Stimulated activated CD8-positive, alpha-beta memory T cell treated with anti-CD3 and anti-CD28 coated beads, Interleukin-15, amount 100 ng/mL, for 4 hours (primary cell): Measurements from ENCODE around the gene SLC6A15.

ENCODE experiments used
- DNase-seq, 2 donors: peaks; one replicate each; pipeline ENCODE4 v3.0.0-alpha.2; 2020; ENCODE audit warnings: low read depth in 2 of 2

Gene SLC6A15

DNA sequence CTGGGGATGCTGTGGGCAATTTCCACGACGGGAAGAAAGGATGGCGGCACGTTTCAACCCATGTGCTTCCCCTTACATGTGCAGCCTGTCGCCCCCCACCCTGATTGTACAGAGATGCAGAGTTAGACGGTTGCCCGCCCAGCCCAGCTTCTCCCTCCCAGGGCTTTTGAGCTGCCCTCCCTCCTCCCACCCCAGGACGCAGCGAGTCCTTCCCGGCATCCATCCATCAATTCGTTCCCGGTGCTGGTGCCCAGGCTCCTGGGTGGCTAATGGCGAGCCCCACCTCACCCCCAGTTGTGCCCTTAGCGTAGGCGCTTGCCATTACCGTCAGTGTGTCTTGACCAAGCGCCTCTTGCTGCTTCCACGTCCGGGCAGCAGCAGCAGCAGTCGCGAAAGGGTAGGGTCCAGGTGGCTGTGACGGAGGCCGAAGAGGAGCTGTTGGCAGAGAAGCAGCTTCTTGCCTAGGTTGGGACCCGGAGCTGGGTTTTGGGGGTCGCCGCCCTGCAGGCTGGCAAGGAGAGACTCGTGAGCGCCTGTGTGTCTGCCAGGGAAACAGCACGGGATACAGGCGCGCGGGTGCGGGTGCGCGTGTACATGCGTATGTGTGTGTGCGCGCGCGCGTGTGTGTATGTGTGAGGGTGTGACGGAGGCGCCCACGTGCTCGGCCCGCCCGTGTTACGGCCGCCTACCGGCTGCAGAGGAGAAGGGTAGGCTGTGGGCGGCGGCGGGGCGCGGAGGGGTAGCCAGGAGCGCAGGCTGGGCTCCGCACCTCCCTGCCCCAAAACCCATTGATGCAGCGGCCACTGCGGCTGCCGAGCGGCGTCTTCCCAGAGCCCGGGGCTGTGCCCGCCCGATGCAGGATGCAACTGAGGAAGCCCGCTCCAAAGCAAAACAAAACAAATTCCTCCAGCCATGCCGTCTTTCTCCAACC is at the start of gene SLC6A15:
Gene SLC6A15 (minus strand): TSS at position 602 of the 931 bp plus-strand sequence. CDS start 20,679 bp downstream, outside the sequence.
- DNase-seq, result no peak

DNA sequence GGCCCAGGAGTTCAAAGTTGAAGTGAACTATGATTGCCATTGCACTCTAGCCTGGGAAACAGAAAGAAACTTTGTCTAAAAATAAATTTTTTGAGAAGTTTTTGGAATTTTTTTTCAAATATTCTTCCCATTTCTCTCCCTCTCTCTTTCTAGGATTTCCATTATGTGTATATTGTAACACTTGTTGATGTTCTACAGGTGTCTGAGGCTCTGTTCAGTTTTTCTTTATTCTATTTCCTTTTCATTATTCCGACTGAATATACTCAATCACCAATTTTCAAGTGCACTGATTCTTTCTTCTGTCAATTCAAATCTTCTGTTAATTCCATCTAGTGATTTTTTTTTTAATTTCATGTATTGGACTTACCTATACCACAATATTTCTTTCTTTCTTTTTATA is 48.3 kb upstream of the SLC6A15 start:
- no peak for DNase-seq

DNA sequence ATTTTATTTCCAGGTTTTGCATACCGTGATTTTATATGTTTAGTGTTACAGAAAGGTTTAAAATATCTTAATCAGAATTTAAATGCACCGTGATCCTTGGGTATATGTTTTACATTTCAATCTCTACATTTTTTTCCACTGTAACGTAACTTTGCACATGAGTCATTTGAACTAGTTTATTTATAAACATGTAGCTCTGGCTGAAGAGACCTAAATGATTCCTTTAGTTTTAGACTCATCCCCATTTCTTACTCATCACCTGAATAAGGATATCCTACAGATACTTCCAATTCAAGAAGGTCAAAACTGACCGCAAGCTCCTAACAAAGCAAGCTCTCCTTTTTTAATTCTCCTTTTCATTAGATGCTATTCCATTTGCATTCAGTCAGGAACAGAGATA is 42.7 kb upstream of the SLC6A15 start:
- DNase-seq, result no peak

DNA sequence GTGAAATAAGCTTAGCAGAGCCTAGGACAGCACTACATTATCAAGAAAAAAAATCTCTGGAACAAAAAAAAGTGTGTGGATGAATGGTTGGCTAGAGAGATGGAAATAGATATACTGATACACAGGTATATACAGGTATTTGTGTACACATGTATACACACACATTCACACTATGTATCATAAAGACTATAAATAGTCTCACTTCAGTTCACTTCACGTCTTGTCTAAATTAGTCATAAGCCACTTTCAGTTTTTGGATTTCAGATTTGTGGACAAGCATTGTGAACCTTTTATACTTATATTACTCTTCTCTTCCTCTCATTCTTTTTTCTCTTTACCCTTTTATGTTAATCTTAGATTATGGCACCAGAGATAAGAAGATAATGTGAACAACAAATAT is 41.8 kb upstream of the SLC6A15 start:
- DNase-seq, result no peak

DNA sequence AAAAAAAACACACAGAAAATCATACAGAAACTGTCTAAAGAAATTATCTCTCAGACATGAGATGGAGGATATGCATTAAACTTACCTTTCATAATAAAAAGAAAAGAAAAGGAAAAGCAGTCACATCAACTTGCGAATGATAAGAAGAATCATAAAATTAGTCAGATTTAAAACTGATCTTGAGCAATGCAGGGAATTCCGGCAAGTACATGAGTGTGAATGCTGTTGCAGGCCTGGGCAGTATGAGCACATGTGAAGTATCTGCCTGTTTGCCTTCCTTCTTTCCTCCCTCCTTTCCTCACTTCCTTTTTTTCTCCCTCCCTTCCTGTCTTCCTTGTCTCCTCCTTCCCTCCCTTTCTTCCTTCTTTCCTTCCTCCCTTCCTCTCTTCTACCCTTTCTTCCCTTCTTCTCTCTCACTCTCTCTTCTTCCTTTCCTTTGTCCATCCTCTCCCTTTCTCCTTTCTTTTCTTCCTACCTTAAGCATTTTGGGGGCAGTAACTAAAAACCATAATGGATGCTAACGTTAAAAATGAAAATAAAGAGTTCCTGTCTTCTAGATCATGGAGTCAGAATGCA is 38.5 kb upstream of the SLC6A15 start:
- no peak for DNase-seq

DNA sequence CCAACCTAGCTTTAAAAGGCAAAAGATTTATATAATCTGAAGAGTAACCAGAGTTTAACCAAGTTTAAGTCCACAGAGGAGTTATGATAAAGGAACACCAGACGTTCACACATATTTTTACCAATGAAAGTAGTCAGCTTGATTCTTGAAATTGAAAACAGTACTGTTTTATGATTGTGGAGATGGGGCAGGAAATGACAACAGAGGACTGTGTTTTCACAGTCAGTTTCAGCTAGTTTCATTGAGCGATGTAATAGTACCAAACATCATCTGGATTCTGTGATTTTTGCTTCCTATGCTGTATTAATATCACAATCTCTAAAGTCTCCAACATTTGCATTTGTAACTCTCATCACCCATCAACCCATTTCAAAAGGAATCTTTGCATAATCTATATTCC is 34.2 kb upstream of the SLC6A15 start:
- DNase-seq, result no peak

DNA sequence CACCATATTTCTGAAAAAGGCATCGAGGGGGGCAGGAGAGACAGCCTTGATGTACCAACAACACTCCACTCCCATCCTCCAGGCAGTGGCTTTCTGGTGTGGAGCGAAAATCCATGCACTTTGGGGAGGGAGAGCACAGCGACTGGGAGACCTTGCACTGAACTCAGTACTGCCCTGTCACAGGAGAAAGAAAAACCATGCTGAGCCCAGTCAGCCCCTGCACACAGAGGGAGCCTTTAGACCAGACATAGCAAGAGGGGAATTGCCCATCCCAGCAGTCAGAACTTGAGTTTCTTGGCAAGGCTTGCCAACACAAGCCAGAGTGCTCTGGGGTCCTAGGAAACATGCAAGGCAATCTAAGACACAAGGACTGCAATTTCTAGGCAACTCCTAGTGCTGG is 24.8 kb upstream of the SLC6A15 start:
- DNase-seq, result no peak

DNA sequence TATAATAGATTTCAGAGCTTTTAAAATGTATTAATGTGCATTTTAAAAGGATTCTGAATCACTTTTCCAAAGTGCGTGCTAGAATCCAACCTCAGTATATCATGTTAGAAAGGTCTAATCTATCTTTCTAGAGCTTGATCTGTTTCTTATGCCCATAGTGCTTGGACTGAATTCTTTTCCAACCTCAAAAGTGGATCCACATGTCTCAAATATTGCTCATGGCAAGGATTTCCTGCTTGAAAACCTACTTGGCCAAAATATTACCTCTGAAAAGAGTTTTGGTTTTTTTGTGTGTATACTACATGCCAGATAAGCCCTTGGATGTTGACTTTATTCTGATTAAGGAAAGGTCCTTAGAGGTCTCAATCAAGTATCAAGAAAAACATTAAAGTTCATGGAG is 16.9 kb upstream of the SLC6A15 start:
- DNase-seq, result no peak

DNA sequence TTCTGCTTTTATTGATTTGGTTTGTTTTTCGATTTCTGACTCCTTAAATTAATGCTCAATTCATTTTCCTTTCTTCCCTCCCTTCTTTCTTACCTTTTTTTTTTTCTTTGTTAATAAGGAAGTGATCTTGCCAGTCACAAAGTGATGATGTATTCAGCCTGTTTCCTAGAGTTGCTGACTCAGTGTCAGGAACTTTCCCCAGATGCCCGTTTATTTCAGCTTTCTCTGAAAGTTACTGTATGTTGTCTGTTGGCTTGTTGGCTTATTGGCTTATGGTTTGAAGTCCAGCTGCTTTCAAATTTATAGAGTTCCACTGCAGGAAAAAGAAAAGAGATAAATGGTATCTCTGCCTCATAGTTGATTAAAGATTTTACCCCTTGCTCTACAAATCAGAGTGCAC is 12.4 kb upstream of the SLC6A15 start:
- no peak for DNase-seq

DNA sequence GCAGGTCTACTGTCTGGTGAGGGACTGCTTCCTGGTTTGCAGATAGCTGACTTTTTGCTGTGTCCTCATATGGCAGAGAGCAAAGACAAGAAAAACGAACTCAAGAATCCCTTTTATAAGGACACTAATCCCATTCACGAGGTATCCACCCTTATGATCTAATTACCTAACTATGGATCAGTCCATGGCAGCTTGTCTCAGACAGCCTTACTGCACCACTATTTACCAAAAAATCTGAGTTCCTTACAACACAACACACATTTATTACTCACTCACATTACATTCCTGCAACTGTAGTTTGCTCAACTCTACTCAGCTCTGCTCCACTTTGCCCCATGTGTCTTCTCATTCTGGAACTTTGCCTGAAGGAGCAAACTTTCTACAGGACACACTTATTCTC is 10.1 kb upstream of the SLC6A15 start:
- DNase-seq, result no peak

DNA sequence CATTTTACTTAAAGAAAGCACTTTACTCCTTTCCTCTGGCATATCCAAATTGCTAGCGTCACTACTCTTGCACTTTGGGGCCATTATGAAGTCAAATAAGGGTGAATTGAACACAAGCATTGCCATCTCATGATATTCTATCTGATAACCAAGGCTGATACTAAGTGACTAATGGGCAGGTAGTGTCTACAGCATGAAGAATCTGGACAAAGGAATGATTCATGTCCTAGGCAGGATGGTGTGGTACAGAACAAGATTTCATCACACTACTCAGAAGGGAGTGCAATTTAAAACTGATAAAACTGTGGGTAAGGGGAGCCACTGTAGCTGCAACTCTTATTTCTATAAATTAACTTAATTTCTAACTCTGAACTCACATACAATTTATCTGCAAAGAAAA is 7.7 kb upstream of the SLC6A15 start:
- DNase-seq, result no peak

DNA sequence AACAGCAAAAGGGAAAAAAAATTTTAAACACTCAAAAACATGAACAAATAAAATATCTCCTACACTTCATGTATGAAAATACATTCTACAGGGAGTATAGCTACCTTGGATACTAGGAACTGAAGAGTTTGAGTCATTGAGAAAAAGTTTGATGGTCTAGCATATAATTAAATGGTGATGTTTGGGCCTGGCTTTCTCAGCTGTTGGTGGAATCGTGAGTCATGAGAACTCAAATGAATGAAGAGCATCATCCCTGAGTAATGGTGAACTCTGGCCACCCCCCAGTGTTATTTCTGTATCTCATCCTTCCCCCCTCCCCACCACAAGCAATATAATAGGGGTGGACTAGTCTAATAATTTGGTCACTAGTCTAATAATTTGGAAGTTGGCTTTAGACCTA is 6.7 kb upstream of the SLC6A15 start:
- no peak for DNase-seq

DNA sequence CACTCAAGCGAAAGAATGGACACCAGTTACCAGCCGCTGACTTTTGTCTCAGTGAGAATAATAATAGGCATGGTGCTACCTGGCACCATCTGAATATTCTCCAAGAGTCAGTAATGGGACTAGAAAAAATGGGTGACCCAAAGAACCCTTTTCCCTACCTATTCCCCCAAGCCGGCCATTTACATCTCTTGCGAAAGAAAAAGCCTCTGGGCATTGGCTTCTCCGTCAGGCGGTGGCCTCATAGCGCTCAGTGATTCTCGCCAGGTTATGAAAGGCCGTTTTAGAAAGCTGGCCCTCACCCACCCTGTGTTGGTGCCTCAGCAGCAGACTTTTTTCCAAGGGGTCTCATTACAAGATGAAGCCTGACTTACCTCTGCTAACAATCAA is 523 bp upstream of the SLC6A15 start:
- no peak for DNase-seq

DNA sequence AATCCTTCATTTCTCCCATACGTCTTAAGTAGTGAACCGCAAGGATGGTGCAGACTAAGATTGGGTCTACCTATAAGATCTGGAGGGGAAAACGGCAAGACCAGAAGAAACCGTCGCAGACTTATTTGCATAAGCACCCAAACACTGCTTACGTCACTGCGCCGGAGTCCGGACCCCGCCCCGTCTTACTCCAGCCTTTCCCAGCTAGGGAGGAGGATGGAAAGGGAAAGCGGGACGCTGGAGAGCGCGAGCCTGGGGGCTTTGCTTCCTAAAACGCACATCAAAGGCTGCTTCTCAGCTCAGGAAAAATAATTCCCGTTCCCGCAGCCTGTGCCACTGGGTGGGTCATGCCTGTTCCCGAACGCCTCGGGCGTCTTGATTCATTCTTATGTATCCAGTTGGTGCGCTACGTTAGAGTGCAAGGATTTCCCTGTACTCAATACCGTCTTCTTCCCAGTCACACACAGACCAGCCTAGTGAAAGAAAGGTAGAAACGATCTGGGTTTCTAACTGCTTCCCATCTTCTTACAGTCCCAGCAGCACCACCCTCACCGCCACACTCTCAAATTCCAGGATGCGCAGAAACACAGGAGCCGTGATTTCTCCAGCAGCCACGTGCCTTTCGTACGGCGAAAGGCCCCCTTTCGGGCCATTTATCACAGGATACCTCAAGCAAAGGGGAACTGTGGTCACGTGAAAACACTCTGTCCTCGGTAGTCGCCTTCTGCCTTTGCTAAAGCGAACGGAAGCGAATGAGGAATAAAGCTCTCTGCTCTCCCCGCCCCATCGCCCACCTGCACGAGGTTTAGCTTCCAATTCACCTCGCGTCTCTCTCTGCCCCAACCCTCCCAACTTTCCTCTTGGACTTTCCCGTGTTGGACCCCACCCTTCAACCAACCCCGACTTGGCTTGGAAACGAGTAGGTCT is 1.1 kb downstream of the SLC6A15 start:
- DNase-seq, result no peak

DNA sequence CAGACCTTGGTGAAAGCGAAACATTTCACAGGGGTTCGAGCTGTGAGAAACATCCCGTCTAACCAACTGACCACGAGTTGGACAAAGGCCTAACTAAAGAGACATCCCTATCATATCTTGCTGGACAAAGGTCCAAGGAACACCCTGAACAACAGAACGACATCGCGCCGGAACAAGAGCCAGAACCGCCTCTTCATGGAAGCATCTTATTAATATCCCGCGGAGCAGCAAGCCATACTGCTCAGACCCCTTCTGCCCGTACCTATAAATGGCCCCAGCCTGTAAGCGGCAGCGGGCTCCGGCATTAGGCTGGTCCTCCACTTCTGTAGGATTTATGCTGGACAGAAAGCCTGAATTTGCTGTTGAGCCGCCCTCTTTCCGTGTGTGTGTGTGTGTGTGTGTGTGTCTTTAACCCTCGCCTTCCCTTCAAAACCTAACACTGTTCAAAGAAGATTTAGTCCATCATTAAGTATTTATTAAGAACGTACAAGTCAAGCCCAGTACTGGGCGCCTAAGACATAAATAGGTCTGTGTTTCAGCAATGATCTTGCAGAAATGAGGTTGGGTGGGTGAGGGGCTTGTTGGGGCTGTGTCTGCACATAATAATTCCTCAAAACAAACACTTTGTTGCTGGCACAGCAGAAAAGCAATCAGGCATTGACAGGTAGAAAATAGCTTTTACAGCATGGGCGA is 1.9 kb downstream of the SLC6A15 start:
- DNase-seq, result no peak

DNA sequence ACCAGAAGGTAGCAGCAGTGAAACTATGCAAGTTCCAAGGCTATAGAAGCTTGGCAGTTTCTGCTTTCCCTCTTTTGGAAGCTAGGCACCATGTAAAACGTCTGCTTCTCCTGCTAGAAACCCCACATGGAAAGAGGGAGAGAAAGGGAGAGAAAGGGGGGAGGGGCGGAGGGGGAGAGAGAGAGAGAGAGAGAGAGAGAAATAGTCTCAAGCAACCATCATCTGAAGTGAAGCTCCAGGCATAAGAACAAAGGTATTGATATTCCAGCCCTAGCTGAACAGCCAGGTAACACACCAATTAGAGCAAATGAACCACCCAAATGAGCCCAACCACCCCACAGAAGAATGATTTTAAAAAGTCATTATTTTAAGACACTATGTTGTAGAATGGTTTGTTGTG is 8.5 kb downstream of the SLC6A15 start:
- DNase-seq, result no peak

DNA sequence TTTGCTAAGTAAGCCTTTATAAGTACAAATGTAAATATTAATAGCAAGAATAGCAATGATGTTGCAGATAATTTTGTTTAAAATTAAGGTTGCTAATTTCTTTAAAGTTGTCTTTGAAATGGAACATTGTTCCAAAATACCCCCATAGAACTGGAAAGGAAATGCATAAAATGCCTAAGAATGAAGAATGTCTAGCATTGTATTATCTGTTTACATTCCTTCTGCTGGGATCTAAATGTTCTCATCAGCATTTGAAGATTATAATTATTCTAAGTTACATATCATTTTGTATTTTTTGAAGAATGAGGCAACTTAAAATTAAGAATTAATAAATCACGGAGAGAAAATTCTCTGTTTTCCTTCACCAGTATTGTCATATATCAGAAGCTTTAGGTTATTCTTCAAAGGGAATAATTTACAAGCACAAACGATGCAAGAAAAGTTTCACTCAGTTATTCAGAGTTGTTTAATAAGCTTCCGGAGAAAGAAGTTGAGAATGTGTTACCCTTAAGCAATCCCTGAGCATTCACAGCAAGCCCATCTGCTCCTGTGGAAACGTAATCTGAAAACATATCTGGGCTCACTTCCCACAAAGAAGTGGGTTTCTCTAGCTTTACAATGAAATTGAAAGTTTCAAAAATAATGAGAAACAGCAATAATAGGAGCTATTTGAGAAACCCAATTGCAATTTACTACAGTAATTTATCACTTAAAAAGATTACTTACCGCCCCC is 21.3 kb downstream of the SLC6A15 start:
- DNase-seq, result no peak

DNA sequence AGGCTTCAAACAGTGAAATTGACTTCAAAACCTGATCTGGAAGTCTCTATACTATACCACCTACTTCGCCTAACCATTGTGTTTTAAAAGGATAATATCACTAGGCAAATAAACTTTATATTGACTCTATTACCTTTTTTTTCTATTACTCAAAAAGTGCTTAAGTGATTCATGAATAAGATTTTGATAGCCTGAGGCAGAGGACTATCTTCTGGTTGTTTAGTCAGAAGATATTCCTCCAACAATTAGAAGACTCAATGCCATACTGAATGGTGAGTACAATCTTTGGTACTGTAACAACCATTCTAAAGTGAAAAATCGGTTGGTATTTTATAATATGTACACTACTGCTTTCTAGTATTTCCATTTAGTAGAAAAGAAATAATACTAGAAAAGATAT is 22.8 kb downstream of the SLC6A15 start:
- no peak for DNase-seq

DNA sequence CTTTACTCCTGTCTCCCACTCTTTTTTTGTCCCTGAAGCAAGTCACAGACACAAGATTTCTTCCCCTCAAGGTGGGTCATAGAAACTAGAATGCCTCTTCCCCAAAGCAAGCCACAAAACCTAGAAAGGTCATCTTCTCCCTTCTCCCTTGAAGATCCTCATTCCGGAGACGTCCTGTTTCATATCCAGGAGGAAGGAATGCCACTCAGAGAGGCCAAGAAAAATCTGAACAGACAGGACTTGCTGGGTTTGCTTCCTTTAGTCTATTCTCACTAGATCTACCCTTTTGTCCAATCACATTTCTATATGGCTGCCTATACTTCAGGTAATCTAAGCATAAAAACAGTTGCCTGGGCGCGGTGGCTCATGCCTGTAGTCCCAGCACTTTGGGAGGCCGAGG is 23.7 kb downstream of the SLC6A15 start:
- DNase-seq, result no peak

DNA sequence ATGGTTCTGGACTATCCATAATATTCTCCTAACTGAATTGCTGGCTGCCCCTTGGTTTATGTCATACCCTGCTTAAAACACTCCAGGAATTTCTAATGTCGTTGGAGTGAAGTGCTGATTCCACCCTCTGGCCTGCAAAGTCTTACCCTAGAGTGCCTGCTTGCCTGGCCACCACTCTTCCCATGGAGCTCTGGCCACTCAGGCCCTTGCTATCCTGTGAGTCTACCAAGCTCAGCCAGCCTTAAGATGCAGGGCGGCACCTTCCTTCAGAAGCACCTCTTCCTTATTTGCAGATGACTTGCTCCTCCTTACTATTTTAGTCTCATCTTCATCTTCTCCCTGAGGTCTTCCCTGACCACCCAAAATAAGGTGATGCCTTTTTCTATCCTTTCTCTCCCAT is 35.3 kb downstream of the SLC6A15 start:
- no peak for DNase-seq

DNA sequence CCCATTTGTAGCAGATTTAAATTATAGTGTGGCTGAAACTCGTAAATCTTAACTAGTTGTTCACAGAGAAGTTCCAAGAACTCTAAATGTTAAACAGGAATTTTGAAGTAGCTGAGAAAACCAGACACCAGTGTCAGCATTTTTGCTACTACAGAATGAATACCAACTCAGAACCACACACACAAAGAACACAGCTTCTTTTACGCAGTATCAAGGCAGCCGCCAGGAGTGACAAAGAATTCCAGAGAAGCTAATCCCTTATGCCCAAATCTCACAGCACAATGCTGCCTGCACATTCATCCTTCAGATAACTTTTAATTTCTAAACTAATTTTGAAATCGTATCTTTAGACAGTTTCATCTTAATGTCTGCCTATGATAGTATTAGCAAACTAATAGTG is 37.4 kb downstream of the SLC6A15 start:
- DNase-seq, result no peak
